Retinal pigment epithelial cell (primary cell): ENCODE measurements around the gene TMED1.

ENCODE experiments used
- DNase-seq: peaks from one replicate; pipeline ENCODE4 v3.0.0-alpha.2; 2010; ENCODE audit warnings: low read depth
- H3K4me3 ChIP-seq: 2 replicates; pipeline ENCODE4 v1.5.1; 2011; ENCODE audit warnings: mild to moderate bottlenecking, low read length, control low read depth, moderate library complexity
- TF ChIP-seq, protein P1 (sequence below): conservative IDR thresholded peaks from 2 replicates; pipeline ENCODE4 v1.5.1; 2011; ENCODE audit warnings: low read depth, low read length, control low read depth, inconsistent platforms

The TMED1 gene

DNA sequence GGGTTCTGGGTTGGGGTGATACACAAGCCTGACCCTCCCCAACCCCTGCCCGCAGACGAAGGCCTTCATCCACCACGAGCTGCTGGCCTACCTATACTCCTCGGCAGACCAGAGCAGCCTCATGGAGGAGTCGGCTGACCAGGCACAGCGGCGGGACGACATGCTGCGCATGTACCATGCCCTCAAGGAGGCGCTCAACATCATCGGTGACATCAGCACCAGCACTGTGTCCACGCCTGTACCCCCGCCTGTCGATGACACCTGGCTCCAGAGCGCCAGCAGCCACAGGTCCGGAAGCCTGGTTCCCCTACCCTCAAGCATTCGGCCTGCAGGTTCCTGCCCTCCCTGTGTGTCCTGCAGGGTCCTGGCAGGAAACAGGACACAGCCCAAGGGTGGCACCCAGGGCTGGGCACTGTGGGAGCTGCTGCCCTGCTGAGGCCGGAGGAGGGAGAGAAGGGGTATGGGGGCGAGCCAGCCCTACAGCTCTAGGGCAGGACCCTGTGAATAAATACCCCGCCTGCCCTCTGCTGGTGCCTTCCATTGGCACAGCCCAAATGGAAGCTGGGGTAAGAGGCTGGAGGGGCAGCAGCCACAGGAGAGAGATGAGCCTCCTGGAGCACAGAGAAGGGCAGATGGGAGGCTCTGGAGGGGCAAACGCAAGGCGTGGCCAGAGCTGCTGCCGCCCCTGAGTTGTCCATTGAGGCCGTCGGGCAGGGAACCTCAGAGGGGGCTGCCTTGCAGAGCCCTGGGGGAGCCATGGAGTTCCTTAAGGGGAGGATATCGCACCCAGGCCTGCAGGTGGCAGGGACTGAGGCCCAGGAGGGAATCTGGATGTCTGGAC, 6.8 kb downstream of the TMED1 start:
- TF ChIP-seq, protein P1, sequence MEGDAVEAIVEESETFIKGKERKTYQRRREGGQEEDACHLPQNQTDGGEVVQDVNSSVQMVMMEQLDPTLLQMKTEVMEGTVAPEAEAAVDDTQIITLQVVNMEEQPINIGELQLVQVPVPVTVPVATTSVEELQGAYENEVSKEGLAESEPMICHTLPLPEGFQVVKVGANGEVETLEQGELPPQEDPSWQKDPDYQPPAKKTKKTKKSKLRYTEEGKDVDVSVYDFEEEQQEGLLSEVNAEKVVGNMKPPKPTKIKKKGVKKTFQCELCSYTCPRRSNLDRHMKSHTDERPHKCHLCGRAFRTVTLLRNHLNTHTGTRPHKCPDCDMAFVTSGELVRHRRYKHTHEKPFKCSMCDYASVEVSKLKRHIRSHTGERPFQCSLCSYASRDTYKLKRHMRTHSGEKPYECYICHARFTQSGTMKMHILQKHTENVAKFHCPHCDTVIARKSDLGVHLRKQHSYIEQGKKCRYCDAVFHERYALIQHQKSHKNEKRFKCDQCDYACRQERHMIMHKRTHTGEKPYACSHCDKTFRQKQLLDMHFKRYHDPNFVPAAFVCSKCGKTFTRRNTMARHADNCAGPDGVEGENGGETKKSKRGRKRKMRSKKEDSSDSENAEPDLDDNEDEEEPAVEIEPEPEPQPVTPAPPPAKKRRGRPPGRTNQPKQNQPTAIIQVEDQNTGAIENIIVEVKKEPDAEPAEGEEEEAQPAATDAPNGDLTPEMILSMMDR = no peak
- no peak for DNase-seq
- H3K4me3 ChIP-seq = no peak overlapping the region

- TF ChIP-seq, protein P1 = no peak
- no peak overlapping the region for H3K4me3 ChIP-seq
- DNase-seq = no peak
Observed at GRCh38 chr19:10826846-10827245, 9.2 kb downstream of the TMED1 start.

DNA sequence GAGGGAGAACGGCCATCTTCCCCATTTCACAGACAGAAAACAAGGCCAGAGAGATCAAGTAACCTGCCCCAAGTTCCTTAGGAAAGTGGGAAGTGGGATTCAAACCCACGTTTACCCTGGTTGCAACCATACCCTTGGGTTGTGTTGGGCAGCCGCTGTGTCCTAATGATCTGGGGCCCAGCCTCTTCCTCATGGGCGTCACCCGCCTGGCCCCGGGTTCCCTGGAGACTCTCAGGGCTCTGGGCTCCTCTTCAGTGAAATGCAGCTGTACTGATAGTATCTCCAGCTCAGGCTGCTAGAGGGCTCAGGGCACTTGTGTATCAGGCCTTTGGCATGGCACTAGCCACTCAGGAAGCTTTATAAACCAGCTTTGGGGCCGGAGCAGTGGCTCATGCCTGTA, 9.8 kb downstream of the TMED1 start:
- TF ChIP-seq, protein P1 = no peak
- no peak overlapping the region for H3K4me3 ChIP-seq
- DNase-seq = no peak

- TF ChIP-seq, protein P1 = no peak
- H3K4me3 ChIP-seq = no peak overlapping the region
- no peak for DNase-seq
Observed at GRCh38 chr19:10823690-10824089, 12.3 kb downstream of the TMED1 start.

- no peak for DNase-seq
- H3K4me3 ChIP-seq = no peak overlapping the region
- TF ChIP-seq, protein P1 = peak; percentile 50
Observed at GRCh38 chr19:10820173-10820572, 15.8 kb downstream of the TMED1 start.

- TF ChIP-seq, protein P1 = no peak
- DNase-seq = no peak
- no peak overlapping the region for H3K4me3 ChIP-seq
Observed at GRCh38 chr19:10819124-10820060, 16.6 kb downstream of the TMED1 start.
